ENCODE results near the gene L3MBTL2.
"Not testable (repeated sequence)": the region's sequence is repeated elsewhere in the genome, so short reads cannot be mapped to it uniquely, and the experiment has no call there.

Gene L3MBTL2

DNA sequence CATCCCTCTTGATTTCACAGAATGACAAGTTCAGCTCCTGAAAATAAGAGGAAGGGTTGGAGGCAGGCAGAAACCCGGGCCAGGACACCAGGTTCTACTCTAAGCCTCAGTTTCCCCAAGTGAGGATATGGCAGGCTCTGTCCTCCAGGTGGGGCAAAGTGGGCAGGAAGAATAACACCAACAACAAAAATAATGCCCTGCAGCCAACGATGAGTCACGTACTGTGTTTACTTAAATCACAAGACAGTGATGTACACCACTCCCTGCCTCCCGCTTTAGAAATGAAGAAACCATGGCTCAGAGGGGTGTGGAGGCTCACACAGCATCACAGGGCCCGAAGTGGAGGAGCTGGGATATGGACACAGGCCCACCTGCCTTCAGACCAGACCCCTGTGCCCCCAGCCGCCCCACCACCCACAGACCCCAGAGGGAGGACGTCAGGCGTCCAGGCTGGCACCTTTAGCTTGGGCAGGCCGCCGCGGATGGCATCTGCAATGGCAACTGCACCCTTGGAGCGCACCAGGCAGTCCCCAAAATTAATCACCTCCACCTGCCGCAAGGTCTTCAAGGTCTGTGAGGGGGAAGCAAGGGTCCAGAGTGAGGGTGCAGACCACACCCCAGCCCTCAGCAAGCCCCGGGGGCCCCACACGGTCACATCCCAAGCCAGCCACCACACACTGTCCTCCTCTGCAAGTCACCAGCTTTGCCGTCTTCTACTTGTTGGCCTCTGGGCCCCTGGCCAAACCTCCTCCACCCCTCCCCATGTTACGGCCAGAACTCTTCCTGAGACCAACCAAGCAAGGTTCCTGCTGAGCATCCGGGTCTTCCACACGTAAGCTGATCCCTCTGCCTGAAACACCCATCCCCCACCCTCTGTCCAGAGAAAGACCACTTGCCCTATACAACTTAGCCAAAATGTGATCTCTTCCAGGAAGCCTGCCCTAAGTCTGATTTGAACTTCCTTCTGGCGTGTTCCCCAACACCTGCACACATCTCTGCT lies 51.4 kb downstream of the L3MBTL2 start:
- ChIA-PET CTCF (interaction anchor here (0.7 kb wide), 1 partner anchor 18 kb away, joined by 3 read pairs; no protein-coding TSS in a partner anchor), POLR2A (interaction anchor here (0.6 to 1.2 kb wide), 2 partner anchors 12 to 124 kb away, joined by 3 to 4 read pairs; no protein-coding TSS in a partner anchor)
- DNase-seq (ENCODE audit: extremely low spot score) = no peak
- no peak for TF ChIP-seq SUZ12 (IDR thresholded peaks at IDR 0.05)
- no peak for TF ChIP-seq FOXM1 (IDR thresholded peaks at IDR 0.05; ENCODE audit: borderline replicate concordance)
- no peak for TF ChIP-seq LEF1 (IDR thresholded peaks at IDR 0.05; ENCODE audit: borderline replicate concordance)
- no peak for TF ChIP-seq ARNT (IDR thresholded peaks at IDR 0.05)
- TF ChIP-seq HDGF (IDR thresholded peaks at IDR 0.05; ENCODE audit: borderline replicate concordance) = no peak
- TF ChIP-seq FOXA1 (IDR thresholded peaks at IDR 0.05) = no peak
- no peak for TF ChIP-seq ZNF384 (IDR thresholded peaks at IDR 0.05)
- TF ChIP-seq TARDBP (IDR thresholded peaks at IDR 0.05) = no peak

DNA sequence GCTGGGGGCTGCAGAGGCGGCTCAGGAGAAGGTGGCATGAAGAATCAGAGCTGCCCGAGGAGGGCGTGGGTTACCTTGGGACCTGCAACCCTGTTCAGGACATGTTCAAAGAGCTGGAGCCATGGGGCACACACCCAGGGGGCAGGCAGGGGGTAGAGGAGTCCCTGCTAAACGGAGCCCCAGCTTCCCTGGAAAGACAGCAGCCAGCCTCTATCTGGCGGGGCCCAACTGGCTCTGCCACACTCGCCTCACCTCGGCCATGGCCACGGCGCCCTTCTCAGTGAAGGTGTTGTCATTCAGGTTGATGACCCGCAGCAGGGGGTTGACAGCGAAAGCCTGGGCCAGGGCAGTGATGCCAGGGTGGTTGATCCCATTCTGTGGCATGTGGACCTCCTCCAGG lies 52.6 kb downstream of the L3MBTL2 start:
- no peak for TF ChIP-seq SUZ12 (IDR thresholded peaks at IDR 0.05)
- TF ChIP-seq LEF1 (IDR thresholded peaks at IDR 0.05; ENCODE audit: borderline replicate concordance) = no peak
- TF ChIP-seq, protein P1, sequence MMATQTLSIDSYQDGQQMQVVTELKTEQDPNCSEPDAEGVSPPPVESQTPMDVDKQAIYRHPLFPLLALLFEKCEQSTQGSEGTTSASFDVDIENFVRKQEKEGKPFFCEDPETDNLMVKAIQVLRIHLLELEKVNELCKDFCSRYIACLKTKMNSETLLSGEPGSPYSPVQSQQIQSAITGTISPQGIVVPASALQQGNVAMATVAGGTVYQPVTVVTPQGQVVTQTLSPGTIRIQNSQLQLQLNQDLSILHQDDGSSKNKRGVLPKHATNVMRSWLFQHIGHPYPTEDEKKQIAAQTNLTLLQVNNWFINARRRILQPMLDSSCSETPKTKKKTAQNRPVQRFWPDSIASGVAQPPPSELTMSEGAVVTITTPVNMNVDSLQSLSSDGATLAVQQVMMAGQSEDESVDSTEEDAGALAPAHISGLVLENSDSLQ (IDR thresholded peaks at IDR 0.05) = no peak
- no peak for TF ChIP-seq HDGF (IDR thresholded peaks at IDR 0.05; ENCODE audit: borderline replicate concordance)
- no peak for TF ChIP-seq BHLHE40 (IDR thresholded peaks at IDR 0.05; ENCODE audit: borderline replicate concordance)
- no peak for TF ChIP-seq FOXK2 (IDR thresholded peaks at IDR 0.05)
- no peak for TF ChIP-seq L3MBTL2 (conservative IDR thresholded peaks at IDR 0.05)
- TF ChIP-seq FOXA1 (IDR thresholded peaks at IDR 0.05) = no peak
- no peak for TF ChIP-seq SP1 (IDR thresholded peaks at IDR 0.05)
- TF ChIP-seq ELF4 (IDR thresholded peaks at IDR 0.05) = no peak
- no peak for TF ChIP-seq TARDBP (IDR thresholded peaks at IDR 0.05)
- TF ChIP-seq ZNF384 (IDR thresholded peaks at IDR 0.05) = no peak
- TF ChIP-seq NFRKB (IDR thresholded peaks at IDR 0.05) = no peak
- no peak for TF ChIP-seq FOXM1 (IDR thresholded peaks at IDR 0.05; ENCODE audit: borderline replicate concordance)
- no peak for TF ChIP-seq ARNT (IDR thresholded peaks at IDR 0.05)
- TF ChIP-seq CTBP1 (IDR thresholded peaks at IDR 0.05; ENCODE audit: borderline replicate concordance) = no peak
- POLR2A ChIA-PET = no interaction called here
- no peak for DNase-seq (ENCODE audit: extremely low spot score)

DNA sequence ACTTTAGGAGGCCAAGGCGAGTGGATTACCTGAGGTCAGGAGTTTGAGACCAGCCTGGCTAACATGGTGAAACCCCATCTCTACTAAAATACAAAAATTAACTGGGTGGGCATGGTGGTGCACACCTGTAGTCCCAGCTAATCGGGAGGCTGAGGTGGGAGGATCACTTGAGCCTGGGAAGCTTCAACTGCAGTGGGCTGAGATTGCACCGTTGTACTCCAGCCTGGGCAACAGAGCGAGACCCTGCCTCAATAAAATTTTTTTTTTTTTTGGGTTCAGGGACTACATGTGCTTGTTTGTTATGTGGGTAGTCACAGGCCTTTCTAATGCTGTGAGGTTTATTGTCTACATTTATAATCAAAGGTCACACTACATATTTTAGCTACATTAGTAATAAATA lies 54.6 kb downstream of the L3MBTL2 start:
- CTCF ChIA-PET; POLR2A ChIA-PET; DNase-seq (ENCODE audit: extremely low spot score): not testable (repeated sequence)

More for the DNA sequence above, 52.6 kb downstream of the L3MBTL2 start:
- CTCF ChIA-PET = interaction anchor here (0.7 kb wide), 1 partner anchor 17 kb away, joined by 3 read pairs; no protein-coding TSS in a partner anchor

DNA sequence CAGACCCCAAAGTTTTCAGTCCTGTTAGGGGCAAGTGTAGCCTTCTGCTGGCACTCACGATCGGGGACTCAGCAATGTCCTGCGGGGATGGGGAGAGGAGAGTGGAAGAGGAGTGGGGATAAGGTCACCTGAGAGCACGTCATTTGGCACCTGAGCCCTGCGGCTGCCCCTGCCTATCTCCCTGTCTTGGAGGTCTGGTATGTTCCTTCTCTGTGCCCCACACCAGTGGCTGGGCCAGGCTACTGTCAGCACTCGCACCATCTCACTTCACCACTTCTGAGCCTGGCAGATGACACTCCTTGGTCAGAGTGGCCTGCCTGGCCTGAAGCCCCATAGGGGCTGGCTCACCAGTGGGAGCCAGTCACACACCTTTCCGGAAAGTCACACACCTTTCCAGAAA lies 55.8 kb downstream of the L3MBTL2 start:
- POLR2A ChIA-PET = no interaction called here
- no peak for DNase-seq (ENCODE audit: extremely low spot score)
- CTCF ChIA-PET = no interaction called here
- TF ChIP-seq SUZ12 (IDR thresholded peaks at IDR 0.05) = no peak
- no peak for TF ChIP-seq LEF1 (IDR thresholded peaks at IDR 0.05; ENCODE audit: borderline replicate concordance)
- TF ChIP-seq CTBP1 (IDR thresholded peaks at IDR 0.05; ENCODE audit: borderline replicate concordance) = no peak
- no peak for TF ChIP-seq TARDBP (IDR thresholded peaks at IDR 0.05)
- no peak for TF ChIP-seq FOXA1 (IDR thresholded peaks at IDR 0.05)
- no peak for TF ChIP-seq ELF4 (IDR thresholded peaks at IDR 0.05)
- no peak for TF ChIP-seq SP1 (IDR thresholded peaks at IDR 0.05)
- no peak for TF ChIP-seq ZNF384 (IDR thresholded peaks at IDR 0.05)
- TF ChIP-seq, protein P1 (IDR thresholded peaks at IDR 0.05) = no peak
- TF ChIP-seq BHLHE40 (IDR thresholded peaks at IDR 0.05; ENCODE audit: borderline replicate concordance) = no peak
- TF ChIP-seq FOXM1 (IDR thresholded peaks at IDR 0.05; ENCODE audit: borderline replicate concordance) = no peak
- TF ChIP-seq HDGF (IDR thresholded peaks at IDR 0.05; ENCODE audit: borderline replicate concordance) = no peak
- no peak for TF ChIP-seq NFRKB (IDR thresholded peaks at IDR 0.05)
- TF ChIP-seq L3MBTL2 (conservative IDR thresholded peaks at IDR 0.05) = no peak
- no peak for TF ChIP-seq ARNT (IDR thresholded peaks at IDR 0.05)
- TF ChIP-seq FOXK2 (IDR thresholded peaks at IDR 0.05) = no peak

DNA sequence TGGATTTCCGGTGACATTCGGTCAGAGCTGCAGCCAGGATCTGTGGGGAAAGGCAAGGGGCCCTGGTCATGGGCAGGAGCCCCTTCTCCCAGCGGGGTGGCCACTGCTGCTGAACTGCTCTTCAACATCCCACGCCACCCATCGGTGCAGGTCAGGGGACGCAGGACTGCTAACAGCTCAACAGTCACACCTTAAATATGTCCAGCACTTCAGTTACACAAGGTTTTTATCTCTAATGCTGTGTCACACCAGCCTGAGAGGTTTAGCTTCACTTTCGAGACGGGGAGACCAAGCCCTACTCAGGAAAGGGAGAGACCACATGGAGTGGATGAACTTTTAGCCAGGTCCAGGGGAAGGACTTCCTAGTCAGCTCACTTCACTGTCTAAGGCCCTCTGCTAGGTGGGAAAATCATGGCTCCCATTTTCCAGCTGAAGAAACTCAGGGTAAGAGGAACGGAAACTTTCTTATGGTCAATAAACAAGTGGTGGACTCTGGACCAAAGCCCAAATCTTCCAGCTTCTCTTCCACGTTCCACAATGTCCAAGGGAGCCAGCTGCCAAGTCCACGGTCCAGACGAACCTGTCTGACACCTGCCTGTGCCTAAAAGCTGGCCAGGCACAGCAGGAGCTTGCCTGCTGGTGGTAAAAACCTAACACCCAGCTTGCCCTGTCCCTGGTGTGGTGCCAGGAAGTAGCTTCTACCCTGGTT lies 56.6 kb downstream of the L3MBTL2 start:
- no peak for TF ChIP-seq SP1 (IDR thresholded peaks at IDR 0.05)
- TF ChIP-seq LEF1 (IDR thresholded peaks at IDR 0.05; ENCODE audit: borderline replicate concordance) = no peak
- TF ChIP-seq CTBP1 (IDR thresholded peaks at IDR 0.05; ENCODE audit: borderline replicate concordance) = no peak
- TF ChIP-seq ZNF384 (IDR thresholded peaks at IDR 0.05) = no peak
- no peak for TF ChIP-seq ELF4 (IDR thresholded peaks at IDR 0.05)
- TF ChIP-seq ARNT (IDR thresholded peaks at IDR 0.05) = no peak
- TF ChIP-seq FOXA1 (IDR thresholded peaks at IDR 0.05) = no peak
- no peak for TF ChIP-seq L3MBTL2 (conservative IDR thresholded peaks at IDR 0.05)
- CTCF ChIA-PET = interaction anchor here (0.6 kb wide), 1 partner anchor 9 kb away, joined by 3 read pairs; no protein-coding TSS in a partner anchor
- POLR2A ChIA-PET = no interaction called here
- DNase-seq (ENCODE audit: extremely low spot score) = no peak

DNA sequence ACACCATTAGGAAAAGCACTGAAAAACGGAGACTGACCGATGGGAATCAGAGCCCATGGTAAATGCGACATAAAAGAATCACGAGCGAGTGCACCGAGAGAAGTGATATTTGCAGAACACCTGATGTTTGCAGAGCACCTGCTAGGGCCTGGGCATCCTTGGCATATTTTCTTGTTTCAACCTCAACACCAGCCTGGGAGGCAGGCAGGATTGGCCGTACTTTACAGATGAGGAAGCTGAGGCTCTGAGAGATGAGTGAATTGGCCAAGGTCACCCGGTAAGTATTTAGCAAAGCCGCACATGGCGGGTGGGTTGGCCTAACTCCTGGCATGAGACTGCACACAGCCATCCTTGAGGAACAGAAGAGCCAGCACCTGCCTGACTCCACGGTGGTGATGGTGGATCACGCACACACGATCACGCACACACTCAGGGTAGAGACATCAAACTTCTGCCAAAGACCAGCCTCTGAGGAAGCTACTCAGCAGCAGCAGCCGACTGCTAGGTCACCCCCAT lies 57.2 kb downstream of the L3MBTL2 start:
- POLR2A ChIA-PET = no interaction called here
- CTCF ChIA-PET = interaction anchor here (0.6 kb wide), 1 partner anchor 10 kb away, joined by 3 read pairs; no protein-coding TSS in a partner anchor
- TF ChIP-seq L3MBTL2 (conservative IDR thresholded peaks at IDR 0.05) (no peak), LEF1 (IDR thresholded peaks at IDR 0.05; ENCODE audit: borderline replicate concordance) (no peak), HDGF (IDR thresholded peaks at IDR 0.05; ENCODE audit: borderline replicate concordance) (no peak), BHLHE40 (IDR thresholded peaks at IDR 0.05; ENCODE audit: borderline replicate concordance) (no peak), ARNT (IDR thresholded peaks at IDR 0.05) (no peak), ZNF384 (IDR thresholded peaks at IDR 0.05) (no peak), TARDBP (IDR thresholded peaks at IDR 0.05) (no peak), SP1 (IDR thresholded peaks at IDR 0.05) (no peak), NFRKB (IDR thresholded peaks at IDR 0.05) (no peak), FOXK2 (IDR thresholded peaks at IDR 0.05) (no peak), ELF4 (IDR thresholded peaks at IDR 0.05) (no peak), FOXM1 (IDR thresholded peaks at IDR 0.05; ENCODE audit: borderline replicate concordance) (no peak), SUZ12 (IDR thresholded peaks at IDR 0.05) (no peak), FOXA1 (IDR thresholded peaks at IDR 0.05) (no peak), CTBP1 (IDR thresholded peaks at IDR 0.05; ENCODE audit: borderline replicate concordance) (no peak)
- TF ChIP-seq, protein P1 (IDR thresholded peaks at IDR 0.05) = no peak
- DNase-seq (ENCODE audit: extremely low spot score) = no peak
